HG03457 (cell line): ENCODE data around the gene ING5.

Experiments
- ATAC-seq: cut with Tn5 transposase; IDR thresholded peaks from one replicate; pipeline ENCODE4 v1.9.1; 2021; ENCODE audit warnings: moderate number of reproducible peaks; ENCODE audit not compliant: unreplicated experiment

The ING5 gene

DNA sequence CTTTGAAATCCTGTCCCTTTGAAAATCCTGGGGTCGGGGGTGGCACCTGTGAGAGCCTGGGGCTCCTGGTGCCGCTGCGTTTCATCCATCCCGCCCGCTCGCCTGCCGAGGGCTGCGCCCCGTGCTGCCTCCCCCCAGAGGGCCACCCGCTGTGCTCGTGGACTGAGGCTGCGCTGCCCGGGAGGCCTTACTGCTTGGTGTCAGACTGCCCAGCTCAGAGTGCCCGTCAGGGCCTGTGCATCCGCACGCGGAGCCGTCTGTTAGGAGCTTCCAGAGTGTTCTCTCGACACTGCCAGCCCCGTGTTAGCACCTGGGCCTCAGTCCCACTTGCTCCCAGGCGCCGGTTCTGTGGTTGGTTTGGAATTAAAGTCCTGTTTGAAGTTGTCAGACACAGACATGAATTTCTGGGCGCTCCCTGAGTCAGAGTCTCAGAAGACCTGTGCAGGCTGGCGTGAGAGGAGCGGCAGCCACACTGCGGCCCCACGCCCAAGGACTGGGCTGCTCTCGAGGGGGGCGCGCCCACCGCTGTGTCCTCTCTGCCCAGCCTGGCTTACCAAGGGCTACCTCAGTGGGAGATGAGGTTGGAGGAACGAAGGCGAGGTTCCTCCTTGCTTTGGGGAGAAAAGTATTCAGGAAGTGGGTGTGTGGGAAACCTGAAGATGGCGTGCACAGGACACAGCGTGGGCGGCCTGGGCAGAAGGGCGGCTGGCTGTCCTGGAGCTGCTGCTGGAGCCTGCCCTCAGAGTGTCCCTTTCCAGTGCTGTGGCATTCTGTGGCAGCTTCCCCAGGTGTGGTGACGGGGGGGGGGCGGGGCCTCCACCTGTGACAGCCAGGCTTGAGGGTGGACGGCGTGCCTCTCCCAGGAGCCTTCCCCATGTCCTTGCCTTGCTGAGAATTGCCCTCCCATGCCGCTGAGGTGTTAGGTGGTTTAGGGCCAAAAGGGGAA is 29.3 kb upstream of the ING5 start:
- ATAC-seq: no peak

DNA sequence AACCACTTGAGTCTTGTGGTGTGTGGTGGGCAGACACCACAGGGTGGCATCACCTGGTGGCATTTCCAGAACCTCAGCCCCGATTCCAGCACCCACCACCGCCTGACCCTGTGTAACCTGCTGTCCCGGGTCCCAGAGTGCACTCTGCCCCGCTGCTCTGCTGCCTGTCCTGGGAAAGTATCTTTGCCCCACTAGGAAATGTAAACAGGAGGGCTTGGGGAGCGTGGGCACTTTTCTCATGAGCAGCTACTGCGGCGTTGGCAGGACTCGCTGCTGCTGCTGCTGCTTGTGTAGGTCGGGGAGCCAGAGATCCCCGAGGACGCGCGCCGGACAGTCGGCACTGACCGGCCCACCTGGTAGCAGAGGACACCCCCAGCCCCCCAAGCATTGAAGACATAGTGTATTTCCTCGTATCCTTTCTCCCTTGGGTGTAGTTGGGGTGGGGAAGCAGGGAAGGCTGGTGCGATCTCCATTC is 28.6 kb upstream of the ING5 start:
- ATAC-seq: no peak

DNA sequence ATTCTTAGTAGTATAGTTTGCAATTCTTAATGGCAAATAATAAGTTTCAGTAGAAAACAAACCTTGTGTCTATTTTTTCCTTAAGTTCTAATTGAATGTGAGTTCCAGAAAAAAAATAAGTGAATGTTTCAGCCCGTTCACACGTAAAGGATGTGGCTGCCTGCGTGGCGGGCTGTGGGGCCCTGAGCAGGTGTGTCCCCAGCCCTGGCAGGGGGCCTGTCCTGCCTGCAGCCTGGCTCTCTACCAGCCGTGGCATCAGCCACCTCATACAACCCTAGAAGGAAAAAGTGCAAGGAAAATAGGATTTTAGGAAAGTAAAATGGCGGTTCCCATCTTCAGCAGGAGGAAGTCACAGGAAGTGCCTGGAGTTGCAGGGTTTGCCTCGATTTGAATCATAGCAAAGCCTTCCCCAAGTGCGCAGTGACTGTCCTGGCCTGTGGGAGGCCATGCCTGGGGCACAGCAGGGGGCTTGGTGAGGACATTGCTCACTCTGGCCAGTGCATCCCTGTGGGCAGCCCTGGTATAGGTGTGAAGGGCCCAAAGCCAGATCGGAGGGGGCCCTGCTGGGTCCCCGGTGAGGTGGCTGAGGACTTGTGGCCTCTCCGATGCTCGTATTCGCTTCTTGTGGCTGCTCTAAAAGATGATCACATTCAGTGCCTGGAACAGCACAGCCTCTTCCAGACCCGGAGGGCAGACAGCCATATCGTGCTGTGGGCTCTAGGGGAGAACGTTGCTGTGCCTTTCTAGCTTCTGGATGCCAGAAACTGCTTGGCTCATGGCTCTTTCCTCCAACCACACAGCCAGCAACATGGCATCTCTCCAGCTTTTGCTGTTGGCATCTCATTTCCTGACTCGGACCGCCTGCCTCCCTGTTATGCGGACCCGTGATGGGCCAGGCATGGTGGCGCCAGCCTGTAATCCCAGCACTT is 27.8 kb upstream of the ING5 start:
- ATAC-seq: no peak

DNA sequence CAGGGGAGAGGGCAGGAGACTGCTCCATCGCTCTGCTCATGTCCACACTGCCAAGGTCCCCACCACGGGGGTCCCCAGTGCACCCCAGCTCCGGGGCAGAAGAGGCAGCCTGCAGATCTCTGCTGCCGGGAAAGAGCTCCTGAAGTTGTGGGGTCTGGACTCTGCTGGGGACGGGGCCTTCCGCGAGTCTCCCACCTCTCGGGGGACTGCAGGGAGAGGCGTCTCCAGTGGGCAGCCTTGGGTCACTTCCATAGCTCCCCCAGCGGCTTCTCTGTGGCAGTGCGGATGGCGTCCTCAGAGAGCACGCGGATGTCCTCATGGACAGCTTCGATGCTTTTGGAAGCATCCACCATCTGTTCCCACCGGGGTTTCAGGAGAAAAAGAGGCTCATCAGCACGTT is 26.0 kb upstream of the ING5 start:
- ATAC-seq: no peak

DNA sequence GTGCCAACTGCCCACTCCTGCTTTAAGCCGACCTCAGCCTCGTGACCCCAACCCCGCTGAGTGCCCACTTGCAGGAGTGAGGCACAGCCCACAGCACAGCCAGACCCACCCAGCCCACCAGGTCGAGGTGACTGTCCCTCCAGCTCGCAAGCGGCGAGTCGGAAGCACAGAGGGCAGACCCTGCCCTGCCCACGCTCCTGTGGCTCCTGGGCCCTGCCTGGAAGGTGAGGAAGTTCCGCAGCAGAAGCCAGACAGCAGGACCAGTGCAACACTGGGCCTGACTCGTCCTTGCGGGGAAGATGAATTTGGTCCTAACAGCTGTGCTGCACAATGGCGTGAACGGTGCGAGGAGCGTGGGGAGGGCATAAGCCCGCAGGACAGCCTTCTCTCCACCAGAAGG is 25.2 kb upstream of the ING5 start:
- no peak for ATAC-seq

DNA sequence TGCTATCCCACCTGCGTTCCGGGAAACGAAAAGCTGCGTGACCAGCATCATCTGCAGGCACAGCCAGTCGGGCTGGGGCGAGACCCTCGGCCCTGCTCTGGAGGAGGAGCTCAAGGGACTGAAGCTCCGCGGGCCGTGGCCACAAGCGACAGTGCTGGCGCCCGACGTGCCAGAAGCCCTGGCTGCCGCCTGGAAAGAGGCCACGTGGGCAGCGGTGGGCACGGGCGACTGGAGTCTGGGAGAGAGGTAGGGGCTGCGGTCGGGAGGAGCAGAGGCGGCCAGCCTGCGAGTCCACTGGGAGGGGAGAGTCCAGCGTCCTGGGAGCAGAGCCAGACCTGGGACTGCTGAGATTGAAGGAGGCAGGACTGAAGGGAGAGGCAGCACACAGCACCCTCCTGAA is 24.4 kb upstream of the ING5 start:
- no peak for ATAC-seq

DNA sequence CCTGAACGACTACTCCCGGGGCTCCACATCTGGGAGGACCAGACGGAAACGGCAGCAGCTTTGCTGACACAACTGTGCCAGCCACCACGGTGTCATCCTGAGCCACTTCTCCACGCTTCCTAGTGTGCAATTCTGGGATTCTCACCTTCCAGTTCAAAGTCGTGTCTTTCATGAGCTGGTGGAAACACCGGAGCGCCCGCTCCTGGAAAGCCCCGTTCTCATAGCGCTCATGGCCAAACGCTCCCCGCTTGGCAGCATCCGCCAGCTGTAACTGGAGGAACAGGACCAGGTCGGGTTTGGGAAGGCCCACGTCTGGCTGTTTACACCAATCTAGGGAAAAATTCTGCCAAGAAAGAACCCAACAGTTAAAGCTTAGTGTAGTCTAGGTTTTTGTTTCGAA is 23.5 kb upstream of the ING5 start:
- no peak for ATAC-seq

DNA sequence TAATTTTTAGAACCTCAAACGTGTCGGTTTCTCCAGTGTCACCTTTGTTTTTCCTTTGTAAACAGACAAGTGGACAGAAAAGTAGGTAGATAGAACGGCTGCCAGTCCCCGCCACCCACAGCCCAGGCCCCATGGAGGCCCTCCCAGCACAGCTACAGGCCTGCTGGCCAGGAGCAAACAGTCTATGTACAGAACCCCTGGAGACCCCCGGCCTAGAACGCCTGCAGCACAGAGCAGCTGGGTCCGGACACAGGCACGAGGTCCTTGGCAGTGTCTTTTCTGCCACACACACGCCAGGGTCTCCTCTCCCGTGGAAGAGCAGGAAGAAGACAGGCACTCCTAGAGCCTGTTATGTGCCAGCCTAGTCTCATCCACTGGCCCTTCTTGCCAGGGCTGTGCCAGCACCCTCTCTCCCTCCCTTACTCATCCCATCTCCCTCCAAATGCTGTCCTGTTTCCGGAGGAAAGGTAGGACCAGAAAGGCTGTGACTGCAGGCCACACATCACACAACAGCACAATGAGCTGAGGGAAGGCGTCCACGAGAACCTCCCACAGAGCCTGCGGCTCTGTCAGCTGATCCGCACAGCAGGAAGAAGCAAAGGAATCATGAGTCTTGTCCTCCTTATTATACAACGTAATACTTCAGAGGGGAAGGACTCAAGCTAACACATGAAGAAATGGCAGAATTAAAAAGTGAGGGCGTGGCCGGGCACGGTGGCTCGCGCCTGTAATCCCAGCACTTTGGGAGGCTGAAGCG is 22.9 kb upstream of the ING5 start:
- no peak for ATAC-seq

DNA sequence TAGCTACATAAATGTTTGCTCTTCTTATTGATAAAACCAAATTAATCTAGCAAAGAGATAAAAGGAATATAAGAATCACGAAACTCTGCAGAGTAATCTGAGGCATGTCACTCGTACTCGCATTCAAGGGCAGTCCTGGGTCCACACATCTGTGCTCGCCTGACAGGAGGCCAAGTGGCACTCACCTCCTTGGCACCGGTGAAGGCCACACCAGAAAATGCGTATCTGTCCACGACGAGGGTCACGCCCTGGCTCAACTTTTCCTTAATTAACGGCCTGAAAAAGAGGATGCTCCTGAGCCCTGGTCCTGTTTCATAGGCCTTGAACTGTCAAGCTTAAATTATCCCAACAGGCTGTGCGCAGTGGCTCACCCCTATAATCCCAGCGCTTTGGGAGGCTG is 21.8 kb upstream of the ING5 start:
- ATAC-seq: no peak

DNA sequence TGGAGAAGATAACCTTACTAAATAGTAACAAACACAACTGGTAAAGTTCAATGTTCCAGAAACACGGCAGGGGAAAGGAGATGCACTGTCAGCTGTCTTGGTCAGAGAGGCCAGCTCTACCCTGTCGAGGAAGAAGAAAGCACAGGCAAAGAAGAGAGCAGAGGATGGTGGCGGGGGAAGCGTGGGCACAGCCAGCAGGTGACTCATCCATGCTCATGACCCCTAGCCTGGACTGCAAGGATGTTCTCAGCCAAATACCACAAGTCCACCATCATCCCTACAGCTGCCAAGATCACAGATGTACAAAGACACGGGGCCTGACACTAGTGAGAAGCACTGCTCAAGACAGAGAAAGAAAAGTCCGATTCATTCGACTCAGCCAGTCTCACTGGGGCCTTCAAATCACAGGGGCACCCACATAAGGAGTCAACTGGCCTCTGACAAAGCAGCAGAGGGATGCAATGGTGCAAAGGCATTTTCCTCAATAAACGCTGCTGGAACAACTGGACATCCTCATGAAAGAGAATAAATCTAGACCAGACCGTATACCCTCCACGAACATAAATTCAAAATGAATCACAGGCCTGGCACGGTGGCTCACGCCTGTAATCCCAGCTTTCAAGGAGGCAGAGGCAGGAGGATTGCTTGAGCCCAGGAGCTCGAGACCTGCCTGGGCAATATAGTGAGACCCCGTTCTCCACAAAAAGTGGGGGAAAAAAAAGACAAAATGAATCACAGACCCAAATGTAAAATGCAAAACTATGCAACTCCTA is 20.8 kb upstream of the ING5 start:
- no peak for ATAC-seq

DNA sequence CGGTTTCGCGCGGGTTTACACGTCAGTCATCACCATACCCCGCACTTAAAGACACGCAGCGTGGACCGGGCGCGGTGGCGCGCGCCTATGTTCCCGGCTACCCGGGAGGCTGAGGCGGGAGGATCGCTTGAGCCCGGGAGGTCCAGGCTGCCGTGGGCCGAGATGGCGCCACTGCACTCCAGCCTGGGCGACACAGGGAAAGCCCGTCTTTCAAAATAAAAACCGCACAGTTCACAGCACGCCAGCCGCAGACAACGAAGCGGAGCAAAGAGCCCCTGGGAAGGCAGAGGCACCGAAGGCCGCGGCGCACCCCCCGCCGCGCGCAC is 15.6 kb upstream of the ING5 start:
- ATAC-seq: peak; percentile 3

DNA sequence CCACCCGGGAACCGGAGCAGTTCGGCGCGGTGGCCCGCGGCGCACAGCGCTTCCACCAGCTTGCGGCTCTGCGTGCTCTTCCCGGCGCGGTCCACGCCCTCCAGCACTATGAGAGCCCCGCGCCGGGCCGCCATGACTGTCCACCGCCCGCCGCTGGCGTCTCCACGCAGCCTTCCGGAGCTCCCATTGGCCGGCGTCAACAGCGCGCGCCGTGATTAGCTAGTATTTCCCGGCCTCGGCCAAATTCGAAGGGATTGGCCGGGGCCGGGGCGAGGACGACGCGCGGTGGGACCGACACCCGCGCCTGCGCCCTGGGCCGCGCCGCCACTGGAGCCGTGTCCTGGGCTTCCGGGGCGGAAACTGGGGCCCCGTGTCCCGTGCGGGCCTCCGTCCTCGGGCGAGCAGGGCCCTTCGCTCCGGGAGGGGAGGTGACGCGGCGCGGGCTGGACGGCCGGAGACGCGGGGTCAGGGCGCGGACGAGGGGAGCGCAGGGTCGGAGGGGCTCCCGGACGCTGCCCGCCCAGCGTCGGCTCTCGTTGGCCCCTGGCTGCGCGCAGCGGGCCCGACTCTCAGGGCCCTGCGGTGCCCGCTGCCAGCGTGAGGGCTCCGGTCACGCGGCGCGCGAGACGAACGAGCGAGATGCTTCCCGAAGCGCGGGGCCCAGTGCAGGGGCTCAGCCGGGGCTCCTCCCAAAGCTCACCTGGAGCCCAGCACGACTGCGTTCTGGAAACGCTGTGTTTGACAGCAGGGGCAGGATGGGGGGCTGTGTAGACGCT is 15.0 kb upstream of the ING5 start, which contains the start of gene DTYMK:
Gene DTYMK, minus strand, starts transcription at position 166 of the 776 bp plus-strand sequence. Its CDS starts 32 bp downstream, at position 134.
- ATAC-seq: peak; percentile 89

DNA sequence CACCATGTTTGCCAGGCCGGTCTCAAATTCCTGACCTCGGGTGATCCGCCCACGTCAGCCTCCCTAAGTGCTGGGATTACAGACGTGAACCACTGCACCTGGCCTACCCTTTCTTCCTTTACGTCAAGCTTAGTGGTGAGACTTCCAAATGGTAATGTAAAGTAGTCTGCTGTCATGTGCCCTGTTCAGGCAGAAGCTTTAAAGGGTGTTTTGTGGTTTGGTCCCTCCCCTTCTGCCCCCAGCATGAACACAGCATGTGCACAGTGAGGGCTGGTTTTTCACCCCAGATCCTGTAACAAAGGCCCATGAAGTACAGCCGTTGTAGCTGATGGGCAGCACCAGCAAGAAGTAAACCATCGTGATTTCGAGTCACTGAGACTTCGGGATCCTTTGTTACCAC is 12.5 kb upstream of the ING5 start:
- ATAC-seq: no peak

DNA sequence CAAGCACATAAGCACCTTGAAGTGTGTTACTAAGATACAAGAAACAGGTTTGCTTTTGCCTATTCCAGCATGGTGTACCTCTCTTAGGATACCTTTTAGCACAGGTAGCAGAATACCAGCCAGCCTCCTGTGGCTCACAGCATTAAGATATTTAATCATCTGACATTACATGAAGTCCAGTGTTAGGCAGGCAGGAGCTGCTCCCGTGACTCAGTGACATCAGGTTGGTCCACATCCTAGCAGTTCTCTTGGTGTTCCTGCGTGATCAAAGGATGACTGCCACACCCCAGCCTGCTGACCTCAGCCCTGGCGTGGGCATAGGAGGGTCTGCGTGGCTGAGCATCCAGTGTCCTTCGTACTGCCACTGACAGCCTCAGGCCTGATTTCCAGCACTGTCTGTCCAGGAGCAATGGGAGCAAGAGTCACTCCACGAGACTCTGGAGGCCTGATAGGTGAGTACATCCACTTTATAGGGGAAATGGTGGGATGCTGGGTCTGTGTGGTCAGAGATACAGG is 11.6 kb upstream of the ING5 start:
- no peak for ATAC-seq

DNA sequence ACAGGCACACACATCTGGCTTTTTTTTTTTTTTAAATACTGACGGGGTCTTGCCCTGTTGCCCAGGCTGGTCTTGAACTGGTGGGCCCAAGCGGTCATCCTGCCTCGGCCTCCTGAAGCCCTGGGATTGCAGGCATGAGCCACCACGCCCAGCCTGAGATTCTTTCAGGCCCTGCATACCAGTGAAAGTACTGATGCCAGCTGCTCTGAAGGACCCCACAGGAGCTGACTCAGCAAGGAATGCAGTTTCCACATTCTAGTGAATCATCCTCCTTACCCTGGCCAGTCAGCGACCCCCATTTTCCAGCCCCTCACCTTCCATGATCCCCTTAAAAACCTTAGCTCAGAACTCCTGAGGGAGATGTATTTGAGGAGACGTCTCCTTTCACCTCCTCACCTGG is 9.4 kb upstream of the ING5 start:
- no peak for ATAC-seq

DNA sequence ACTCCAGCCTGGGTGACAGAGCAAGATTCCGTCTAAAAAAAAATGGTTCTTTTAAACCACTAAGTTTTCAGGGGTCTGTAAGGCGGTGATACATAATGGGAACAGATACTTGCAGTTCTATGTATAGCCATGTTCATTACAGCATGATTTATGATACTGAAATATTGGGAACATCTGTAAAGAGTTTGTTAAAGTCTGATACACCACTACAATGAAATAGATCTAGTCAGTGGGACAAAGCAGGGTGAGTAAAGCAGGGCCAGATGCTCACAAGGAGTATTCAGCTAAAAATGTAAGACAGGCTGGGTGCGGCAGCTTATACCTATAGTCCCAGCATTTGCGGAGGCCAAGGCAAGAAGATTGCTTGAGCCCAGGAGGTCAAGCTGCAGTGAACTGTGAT is 6.2 kb upstream of the ING5 start:
- no peak for ATAC-seq

DNA sequence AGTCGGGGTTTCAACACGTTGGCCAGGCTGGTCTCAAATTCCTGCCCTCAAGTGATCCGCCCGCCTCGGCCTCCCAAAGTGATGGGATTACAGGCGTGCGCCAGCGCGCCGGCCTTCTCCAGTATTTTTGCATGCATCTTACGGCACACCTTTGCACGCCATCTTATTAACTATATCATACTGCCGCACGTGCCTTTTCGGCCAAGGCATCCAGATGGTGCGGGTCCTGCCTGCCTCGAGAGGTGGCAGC is 765 bp upstream of the ING5 start:
- ATAC-seq: no peak

DNA sequence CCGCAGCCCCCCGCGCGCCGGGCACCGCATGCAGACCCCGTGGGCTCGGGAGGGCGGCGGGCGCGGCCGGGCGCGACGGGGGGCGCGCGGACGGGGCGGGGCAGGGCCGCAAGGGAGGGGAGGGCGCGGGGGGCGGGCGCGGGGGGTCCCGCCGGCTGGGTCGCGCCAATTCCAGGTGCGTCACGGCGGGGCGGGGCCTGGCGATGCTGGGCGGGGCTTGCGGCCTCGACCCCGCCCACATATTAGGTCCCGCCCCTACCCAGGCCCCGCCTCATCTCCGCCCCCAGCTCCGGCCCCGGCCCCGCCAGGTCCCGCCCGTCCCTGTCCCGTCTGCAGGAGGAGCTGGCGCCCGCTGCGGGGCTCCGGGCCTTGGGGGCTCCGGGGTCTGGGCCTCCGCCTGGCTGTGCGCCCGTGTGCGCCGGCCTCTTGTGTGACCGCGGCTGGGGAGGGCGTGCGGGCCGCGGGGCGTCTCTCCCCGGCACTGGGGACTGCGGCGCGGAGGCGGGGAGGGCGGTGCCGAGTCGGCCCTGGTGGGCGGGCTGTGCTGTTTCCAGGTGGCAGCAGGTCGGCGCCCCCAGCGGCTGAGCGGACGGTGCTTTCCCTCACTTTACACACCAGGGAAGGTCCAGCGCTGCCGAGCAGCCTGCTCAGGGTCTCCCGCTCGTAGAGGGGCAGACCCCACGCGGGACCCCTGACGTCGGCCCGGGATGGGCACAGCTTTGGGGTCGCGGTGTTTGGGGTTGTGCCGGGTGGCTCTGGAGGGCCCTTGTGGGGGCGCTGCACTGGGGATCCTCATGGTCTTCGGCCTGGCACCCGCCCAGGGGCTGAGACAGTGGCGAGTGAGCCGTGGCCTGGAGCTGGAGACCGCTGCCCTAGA is 554 bp downstream of the ING5 start:
- ATAC-seq: peak; percentile 55
